PC-3 (cell line): ENCODE data around the gene MCCC1. TPM values are rescaled to one million over a fixed set of nuclear protein-coding genes. Genes with fewer than 3 reads are reported as not detected.

Experiments used
- ATAC-seq: fragments of 200-7000 bp; cut with Tn5 transposase; 2 replicates; pipeline ENCODE4 v1.9.1; 2020; ENCODE audit warnings: mild to moderate bottlenecking, moderate library complexity
- BruUV-seq: library from RNA; stranded (reverse); fragments of 400-500 nt; replicated peaks from 2 replicates; lab custom pipeline; 2021; lab: Mats Ljungman, UMichigan
- CTCF ChIA-PET: fragments of 300-600 bp; sonication (Branson Sonifier 250); formaldehyde crosslinking; loops from one replicate; lab custom pipeline; 2022; ENCODE audit warnings: antibody characterized with exemption; lab: Charles Lee
- POLR2A ChIA-PET: fragments of 300-600 bp; sonication (Branson Sonifier 250); formaldehyde crosslinking; loops from one replicate; lab custom pipeline; 2022; ENCODE audit warnings: antibody characterized with exemption; ENCODE audit not compliant: unreplicated experiment; lab: Charles Lee
- DNase-seq: peaks from one replicate; pipeline ENCODE4 v3.0.0-alpha.2; 2015
- H2AFZ ChIP-seq: fragments of 300-600 bp; sonication (generic); 2 replicates; pipeline ENCODE4 v1.6.0; 2016; ENCODE audit warnings: antibody characterized with exemption, low read length
- H3F3A ChIP-seq: fragments of 300-600 bp; sonication (generic); one replicate; pipeline ENCODE4 v1.6.0; 2017; ENCODE audit warnings: antibody characterized with exemption, low read length, control low read depth, mild to moderate bottlenecking; ENCODE audit not compliant: unreplicated experiment
- H3K27ac ChIP-seq: fragments of 300-600 bp; sonication (generic); 2 replicates; pipeline ENCODE4 v1.5.1; 2016; ENCODE audit warnings: mild to moderate bottlenecking, low read length
- H3K27me3 ChIP-seq: fragments of 300-600 bp; sonication (generic); 2 replicates; pipeline ENCODE4 v1.6.1; 2016; ENCODE audit warnings: low read length, mixed read lengths
- H3K36me3 ChIP-seq: fragments of 300-600 bp; sonication (generic); 2 replicates; pipeline ENCODE4 v1.6.1; 2016; ENCODE audit warnings: low read depth, mixed run types, low read length, mixed read lengths
- H3K4me1 ChIP-seq: fragments of 300-600 bp; sonication (generic); 2 replicates; pipeline ENCODE4 v1.5.1; 2016; ENCODE audit warnings: low read length; ENCODE audit not compliant: insufficient read depth
- H3K4me2 ChIP-seq: fragments of 300-600 bp; sonication (generic); 2 replicates; pipeline ENCODE4 v1.6.0; 2016; ENCODE audit warnings: low read length
- H3K4me3 ChIP-seq: fragments of 300-600 bp; sonication (generic); 2 replicates; pipeline ENCODE4 v1.5.1; 2016; ENCODE audit warnings: mild to moderate bottlenecking, low read length, mixed read lengths
- H3K79me2 ChIP-seq: fragments of 300-600 bp; sonication (generic); 2 replicates; pipeline ENCODE4 v1.6.1; 2017; ENCODE audit warnings: low read length, mixed read lengths
- H3K9ac ChIP-seq: fragments of 300-600 bp; sonication (generic); 2 replicates; pipeline ENCODE4 v1.6.0; 2016; ENCODE audit warnings: mild to moderate bottlenecking, low read length
- H3K9me2 ChIP-seq: fragments of 300-600 bp; sonication (generic); replicated peaks from 2 replicates; pipeline ENCODE4 v1.6.1; 2016; ENCODE audit warnings: mixed run types, low read length, mixed read lengths
- H3K9me3 ChIP-seq: fragments of 300-600 bp; sonication (generic); 2 replicates; pipeline ENCODE4 v1.6.1; 2016; ENCODE audit warnings: low read length, mixed read lengths
- H4K20me1 ChIP-seq: fragments of 300-600 bp; sonication (generic); 2 replicates; pipeline ENCODE4 v1.6.1; 2016; ENCODE audit warnings: low read length, mixed read lengths
- EZH2 ChIP-seq: fragments of 300-600 bp; sonication (generic); IDR thresholded peaks from one replicate; pipeline ENCODE4 v1.6.1; 2017; ENCODE audit warnings: antibody characterized with exemption, mild to moderate bottlenecking, low read length; ENCODE audit not compliant: unreplicated experiment
- EZH2phosphoT487 ChIP-seq: fragments of 300-600 bp; sonication (generic); IDR thresholded peaks from 2 replicates; pipeline ENCODE4 v1.6.1; 2018; ENCODE audit warnings: mild to moderate bottlenecking, antibody characterized with exemption, low read length, borderline replicate concordance
- intact Hi-C: fragments of 100-400 bp; cut with micrococcal nuclease; formaldehyde crosslinking; loops from 2 replicates; pipeline ENCODE4 v1.9.0; 2023
- total RNA-seq: library from RNA; depleted of rRNA; stranded (reverse); fragments of >200 nt; gene quantifications from 2 replicates; pipeline ENCODE4 v1.2.3, GENCODE V29; 2014
- TF ChIP-seq, protein P1 (sequence below): fragments of 300-600 bp; sonication (generic); conservative IDR thresholded peaks from 2 replicates; pipeline ENCODE4 v1.5.1; 2017; ENCODE audit warnings: antibody characterized with exemption, low read depth, mild to moderate bottlenecking, low read length

Gene MCCC1
- total RNA-seq, 1 experiment from 2014 or later = 18.5 TPM

DNA sequence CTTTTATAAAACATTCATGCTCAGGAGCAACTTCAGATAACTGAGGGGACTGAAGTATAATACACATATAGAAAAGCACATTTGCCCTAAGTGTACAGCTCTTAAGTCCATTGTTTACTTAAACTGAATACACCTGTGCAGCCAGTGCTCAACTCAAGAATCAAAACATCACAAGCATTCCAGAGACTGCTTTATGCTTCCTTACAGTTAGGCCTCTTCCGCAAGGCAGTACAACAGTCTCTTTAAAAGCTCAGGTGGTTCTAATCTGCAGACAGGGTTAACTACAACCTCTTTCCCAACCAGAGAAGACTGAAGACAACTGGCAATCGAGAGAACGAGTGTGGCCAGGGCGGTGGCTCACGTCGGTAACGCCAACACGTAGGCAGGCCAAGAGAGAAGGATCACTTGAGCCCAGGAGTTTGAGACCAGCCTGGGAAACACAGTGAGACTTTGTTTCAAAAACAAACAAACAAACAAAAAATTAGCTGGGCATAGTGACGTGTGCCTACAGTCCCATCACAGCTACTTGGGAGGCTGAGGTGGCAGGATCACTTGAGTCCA, 16.9 kb downstream of the MCCC1 start:
- Histone ChIP-seq H3K4me1 (peaks cover 3% of the 10 kb centered on the region; the same call in 1 of the 2 replicates), H3K27ac (no peak overlapping the region), H3K4me3 (no peak overlapping the region), H3K9ac (no peak overlapping the region), H3K9me3 (no peaks in the 10 kb centered on the region), H3K4me2 (no peak overlapping the region), H3K36me3 (peaks cover 24% of the 10 kb centered on the region), H4K20me1 (no peaks in the 10 kb centered on the region), H3K27me3 (no peaks in the 10 kb centered on the region), H2AFZ (no peak overlapping the region), H3K9me2 (no peaks in the 10 kb centered on the region), H3K79me2 (no peaks in the 10 kb centered on the region), H3F3A (no peaks in the 10 kb centered on the region)
- BruUV-seq = no TSS peak
- intact Hi-C loops = no loop called here
- no peak for TF ChIP-seq EZH2
- TF ChIP-seq, protein P1, sequence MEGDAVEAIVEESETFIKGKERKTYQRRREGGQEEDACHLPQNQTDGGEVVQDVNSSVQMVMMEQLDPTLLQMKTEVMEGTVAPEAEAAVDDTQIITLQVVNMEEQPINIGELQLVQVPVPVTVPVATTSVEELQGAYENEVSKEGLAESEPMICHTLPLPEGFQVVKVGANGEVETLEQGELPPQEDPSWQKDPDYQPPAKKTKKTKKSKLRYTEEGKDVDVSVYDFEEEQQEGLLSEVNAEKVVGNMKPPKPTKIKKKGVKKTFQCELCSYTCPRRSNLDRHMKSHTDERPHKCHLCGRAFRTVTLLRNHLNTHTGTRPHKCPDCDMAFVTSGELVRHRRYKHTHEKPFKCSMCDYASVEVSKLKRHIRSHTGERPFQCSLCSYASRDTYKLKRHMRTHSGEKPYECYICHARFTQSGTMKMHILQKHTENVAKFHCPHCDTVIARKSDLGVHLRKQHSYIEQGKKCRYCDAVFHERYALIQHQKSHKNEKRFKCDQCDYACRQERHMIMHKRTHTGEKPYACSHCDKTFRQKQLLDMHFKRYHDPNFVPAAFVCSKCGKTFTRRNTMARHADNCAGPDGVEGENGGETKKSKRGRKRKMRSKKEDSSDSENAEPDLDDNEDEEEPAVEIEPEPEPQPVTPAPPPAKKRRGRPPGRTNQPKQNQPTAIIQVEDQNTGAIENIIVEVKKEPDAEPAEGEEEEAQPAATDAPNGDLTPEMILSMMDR = no peak
- no peak for TF ChIP-seq EZH2phosphoT487
- ATAC-seq (no peak), DNase-seq (no peak)
- ChIA-PET POLR2A (no interaction called here), CTCF (no interaction called here)

DNA sequence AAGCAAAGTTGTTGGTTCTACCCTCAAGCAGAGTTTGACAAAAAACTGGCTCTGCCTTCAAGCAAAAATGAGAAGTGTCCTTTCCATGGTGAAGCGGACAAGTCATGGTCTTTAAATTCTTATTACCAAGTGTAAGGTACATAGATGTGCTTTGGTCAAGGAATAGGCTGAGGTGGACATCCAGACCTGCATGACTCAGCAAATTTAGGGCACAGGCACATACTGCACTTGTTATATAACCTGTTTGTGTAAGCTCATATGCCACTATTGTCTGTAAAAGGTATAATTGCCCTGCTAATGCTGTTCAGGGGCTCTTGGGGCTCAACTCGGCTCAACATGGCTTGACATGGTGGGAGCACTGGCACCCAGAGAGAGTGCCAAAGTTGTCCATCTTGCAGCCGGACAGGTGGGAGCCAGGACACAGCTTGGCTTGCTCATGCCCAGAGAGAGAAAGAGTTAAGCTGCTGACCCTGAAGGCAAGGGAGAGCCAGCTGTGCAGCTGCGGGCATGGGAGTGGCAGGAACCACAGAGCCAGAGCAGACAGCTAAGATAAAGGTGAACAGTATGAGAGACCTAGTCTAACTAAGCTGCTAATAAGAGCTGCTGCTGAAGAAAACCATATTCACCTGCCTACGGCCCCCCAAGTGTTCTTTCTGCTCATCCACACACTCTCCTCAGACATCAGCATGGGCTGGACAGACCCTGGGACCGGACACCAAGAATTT, 17.7 kb downstream of the MCCC1 start:
- TF ChIP-seq, protein P1 = no peak
- TF ChIP-seq EZH2 (no peak), EZH2phosphoT487 (no peak)
- intact Hi-C loops = no loop called here
- Histone ChIP-seq H3K4me1 (peaks cover 3% of the 10 kb centered on the region; the same call in 1 of the 2 replicates), H2AFZ (no peak overlapping the region), H3K36me3 (peaks cover 24% of the 10 kb centered on the region), H4K20me1 (no peaks in the 10 kb centered on the region), H3F3A (no peaks in the 10 kb centered on the region), H3K4me3 (no peak overlapping the region), H3K27ac (no peak overlapping the region), H3K4me2 (no peak overlapping the region), H3K9ac (no peak overlapping the region), H3K9me2 (no peaks in the 10 kb centered on the region), H3K79me2 (no peaks in the 10 kb centered on the region), H3K9me3 (no peaks in the 10 kb centered on the region), H3K27me3 (no peaks in the 10 kb centered on the region)
- ATAC-seq (no peak), DNase-seq (no peak)
- POLR2A ChIA-PET = no interaction called here
- no TSS peak for BruUV-seq
- CTCF ChIA-PET = no interaction called here

DNA sequence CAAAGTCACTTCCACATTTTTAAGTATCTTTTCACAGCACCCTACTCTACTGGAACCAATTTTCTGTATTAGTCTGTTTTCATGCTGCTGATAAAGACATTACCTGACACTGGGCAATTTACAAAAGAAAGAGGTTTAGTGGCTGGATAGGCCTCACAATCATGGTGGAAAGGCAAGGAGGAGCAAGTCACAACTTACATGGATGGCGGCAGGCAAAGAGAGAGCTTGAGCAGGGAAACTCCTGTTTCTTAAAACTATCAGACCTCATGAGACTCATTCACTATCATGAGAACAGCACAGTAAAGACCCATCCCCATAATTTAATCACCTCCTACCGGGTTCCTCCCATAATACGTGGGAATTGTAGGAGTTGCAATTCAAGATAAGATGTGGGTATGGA, 18.7 kb downstream of the MCCC1 start:
- peaks cover 24% of the 10 kb centered on the region for H3K36me3 ChIP-seq
- POLR2A ChIA-PET = no interaction called here

More for the DNA sequence above, 18.7 kb downstream of the MCCC1 start:
- Histone ChIP-seq H3K27ac (no peak overlapping the region), H3K79me2 (no peaks in the 10 kb centered on the region), H3K9me2 (no peaks in the 10 kb centered on the region), H3K4me1 (peaks cover 3% of the 10 kb centered on the region; the same call in 1 of the 2 replicates), H3K4me2 (no peak overlapping the region), H3K27me3 (no peaks in the 10 kb centered on the region), H3K9me3 (no peaks in the 10 kb centered on the region), H3K9ac (no peak overlapping the region), H3F3A (no peaks in the 10 kb centered on the region), H3K4me3 (no peak overlapping the region), H4K20me1 (no peaks in the 10 kb centered on the region), H2AFZ (no peak overlapping the region)
- intact Hi-C loops = no loop called here
- CTCF ChIA-PET = no interaction called here
- ATAC-seq = no peak
- DNase-seq = no peak
- BruUV-seq = no TSS peak
- TF ChIP-seq, protein P1 = no peak
- TF ChIP-seq EZH2phosphoT487 (no peak), EZH2 (no peak)
